HG02798 (cell line): ENCODE results near the gene STRN3.

ENCODE experiments used
- ATAC-seq: cut with Tn5 transposase; IDR thresholded peaks from one replicate; pipeline ENCODE4 v1.9.1; 2021; ENCODE audit warnings: mild to moderate bottlenecking; ENCODE audit not compliant: unreplicated experiment, poor library complexity

STRN3 gene

DNA sequence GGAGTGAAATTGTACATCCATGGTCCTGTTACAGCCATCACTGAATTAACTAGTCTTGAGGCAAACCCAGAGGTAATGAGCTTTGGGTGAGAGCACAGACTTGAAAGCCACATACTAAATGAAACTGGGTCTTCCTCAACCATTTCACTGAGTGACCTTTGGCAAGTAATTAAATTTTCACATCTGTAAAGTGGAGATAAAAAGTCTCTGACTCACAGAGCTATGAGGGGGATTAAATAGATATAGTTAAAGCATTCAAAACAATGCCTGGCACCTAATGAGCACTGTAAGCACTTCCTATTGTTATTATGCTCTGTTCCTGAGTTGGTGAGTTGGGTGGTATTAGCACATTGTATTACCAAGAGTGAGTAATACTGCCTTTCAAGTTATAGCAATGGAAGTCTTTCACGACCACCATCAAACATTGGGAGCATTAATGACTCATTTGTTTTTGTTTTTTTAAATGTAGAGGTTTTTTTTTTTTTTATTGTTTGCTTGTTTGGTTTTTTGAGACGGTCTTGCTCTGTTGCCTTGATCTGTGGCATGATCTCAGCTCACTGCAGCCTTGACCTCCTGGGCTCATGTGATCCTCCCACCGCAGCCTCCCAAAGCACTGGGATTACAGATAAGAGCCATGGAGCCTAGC is 12.5 kb upstream of the STRN3 start:
- ATAC-seq, result no peak

DNA sequence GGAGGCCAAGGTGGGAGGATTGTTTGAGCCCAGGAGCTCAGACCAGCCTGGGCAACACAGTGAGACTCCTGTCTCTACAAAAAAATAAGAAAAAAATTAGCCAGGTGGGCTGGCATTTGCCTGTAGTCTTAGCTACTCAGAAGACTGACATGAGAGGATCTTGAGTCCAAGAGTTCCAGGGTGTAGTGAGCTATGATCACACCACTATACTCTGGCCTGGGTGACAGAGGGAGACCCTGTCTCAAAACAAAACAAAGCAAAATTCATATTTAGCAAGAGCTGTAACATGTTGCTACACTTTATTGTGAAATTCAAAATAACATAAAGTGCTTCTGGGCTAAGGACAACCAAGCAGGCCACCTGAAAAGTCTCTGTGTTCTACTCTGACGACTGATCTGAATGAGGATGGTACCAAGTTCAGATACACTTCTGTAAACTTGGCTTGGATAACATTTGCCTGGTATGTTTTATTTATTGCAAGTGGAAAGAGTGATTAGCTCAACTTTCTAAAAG is 11.6 kb upstream of the STRN3 start:
- ATAC-seq, result no peak

DNA sequence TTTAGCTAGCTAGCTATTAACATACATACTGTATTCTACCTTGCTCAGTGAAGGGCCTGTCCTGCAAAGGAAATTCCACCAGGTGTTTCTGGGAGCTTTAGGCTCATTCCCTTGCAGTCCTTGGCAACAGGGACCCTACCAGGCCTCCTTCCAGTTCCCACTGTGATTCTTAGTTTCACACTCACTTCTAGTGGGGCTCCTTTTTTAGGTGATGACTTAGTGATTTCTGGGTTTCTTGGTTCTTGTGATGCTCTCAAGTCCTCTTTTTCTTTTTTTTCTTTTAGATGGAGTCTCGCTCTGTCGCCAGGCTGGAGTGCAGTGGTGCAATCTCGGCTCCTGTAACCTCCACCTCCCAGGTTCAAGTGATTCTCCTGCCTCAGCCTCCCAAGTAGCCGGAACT is 10.4 kb upstream of the STRN3 start:
- ATAC-seq, result no peak

DNA sequence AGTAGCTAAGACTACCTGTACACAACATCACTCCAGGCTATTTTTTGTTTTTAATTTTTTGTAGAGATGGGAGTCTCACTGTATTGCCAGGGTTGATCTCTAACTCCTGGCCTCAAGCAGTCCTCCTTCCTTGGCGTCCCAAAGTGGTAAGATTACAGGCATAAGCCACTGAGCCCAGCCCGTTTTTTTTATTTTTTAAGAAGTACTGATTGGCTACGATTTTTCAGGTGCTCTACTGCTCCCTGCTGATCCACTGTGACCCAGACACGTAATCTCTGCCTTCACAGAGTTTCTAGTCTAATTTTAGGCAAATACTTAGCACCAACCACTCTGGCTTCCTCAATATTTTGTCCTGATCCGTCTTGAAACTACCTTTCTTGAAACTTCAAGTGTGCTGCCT is 4.3 kb upstream of the STRN3 start:
- no peak for ATAC-seq

DNA sequence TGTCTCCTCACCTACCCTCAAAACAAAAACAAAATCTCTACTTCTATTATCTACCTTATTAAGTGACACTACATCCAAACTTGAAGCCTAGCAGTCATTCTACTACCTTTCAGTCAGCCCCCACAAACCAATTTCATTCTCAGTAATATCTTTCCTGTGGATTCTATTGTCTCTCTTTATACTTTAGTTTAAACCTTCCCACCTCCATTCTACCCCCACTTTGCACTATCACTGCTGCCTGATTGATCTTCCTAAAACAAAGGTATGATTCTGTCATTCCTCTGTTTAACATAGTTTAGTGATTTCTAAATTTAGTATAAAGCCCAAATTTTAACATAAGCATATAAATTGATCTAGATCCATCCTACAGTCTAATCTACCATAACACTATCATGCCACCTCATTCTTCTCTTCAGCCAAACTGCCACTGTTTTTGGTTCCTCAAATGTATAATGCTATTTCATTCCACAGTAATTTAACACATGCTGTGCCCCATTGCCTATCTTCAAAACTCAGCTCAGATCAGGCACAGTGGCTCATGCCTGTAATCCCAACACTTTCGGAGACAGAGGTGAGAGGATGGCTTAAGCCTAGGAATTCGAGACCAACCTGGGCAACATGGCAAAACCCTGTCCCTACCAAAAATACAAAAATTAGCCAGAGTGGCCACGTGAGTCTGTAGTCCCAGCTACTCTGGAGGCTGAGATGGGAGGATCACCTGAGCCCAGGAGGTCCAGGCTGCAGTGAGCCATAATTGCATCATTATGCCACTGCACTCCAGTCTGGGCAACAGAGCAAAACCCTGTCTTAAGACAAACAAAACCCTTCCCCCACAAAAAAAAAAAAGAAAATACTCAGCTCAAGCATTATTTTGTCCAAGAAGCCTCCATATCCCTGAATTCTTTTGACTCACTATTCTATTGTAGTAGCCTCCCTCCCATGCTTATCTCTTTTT is 3.1 kb upstream of the STRN3 start:
- no peak for ATAC-seq

DNA sequence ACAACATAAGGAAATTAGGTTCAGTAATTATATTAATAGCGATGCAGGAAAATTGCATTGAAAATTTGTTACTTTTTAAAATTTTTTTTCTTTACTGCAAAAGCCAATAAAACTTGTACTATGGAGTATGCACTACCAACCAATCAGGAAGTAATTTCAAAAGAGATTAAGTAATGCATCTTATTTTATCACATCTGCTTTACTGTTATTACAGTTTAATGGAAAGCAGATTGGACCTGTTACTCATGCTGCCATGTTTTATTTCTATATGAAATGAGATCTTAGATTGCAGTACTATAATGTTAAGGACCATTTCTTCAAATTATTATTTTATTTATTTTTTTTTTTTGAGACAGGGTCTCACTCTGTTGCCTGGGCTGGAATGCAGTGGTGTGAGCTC is 1.7 kb upstream of the STRN3 start:
- ATAC-seq, result no peak

DNA sequence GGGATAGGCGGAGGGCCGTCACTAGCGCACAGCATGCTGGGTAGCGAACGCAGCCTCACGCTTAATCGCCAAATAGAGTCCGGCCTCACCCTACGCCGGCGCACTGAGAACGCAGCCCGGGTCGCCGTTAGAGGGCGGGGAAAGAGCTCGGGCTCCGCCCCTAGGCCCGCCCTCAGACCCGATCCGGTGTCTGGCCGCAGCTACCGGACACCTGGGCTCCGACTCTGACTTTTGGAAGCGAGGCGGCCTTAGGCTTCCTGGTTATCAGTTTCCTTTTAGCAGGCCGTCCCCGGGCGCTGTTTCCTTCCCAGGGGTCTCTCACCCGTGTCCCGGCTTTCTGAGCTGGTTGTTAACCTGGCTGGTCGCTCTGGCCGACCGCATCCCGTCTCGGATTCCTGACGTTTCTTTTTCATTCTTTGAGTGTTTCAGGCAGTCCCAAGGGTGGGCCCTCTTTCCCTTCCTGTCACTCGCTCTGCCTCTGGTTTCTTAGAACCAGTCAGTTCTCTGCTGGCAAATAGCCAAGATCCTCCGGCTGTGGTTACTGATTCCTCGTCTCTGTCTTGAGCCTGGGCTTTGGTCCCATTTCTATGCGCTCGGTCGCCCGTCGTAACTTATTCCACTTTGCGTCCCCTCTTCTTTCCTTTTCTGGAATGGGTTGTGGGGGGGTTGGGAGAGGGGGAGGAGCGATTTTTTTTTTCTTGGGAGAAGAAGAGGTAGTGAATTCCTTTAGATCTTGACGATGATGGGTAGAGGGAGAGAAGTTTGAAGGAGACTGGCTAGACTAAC is 464 bp upstream of the STRN3 start:
- ATAC-seq, result peak; percentile 97

DNA sequence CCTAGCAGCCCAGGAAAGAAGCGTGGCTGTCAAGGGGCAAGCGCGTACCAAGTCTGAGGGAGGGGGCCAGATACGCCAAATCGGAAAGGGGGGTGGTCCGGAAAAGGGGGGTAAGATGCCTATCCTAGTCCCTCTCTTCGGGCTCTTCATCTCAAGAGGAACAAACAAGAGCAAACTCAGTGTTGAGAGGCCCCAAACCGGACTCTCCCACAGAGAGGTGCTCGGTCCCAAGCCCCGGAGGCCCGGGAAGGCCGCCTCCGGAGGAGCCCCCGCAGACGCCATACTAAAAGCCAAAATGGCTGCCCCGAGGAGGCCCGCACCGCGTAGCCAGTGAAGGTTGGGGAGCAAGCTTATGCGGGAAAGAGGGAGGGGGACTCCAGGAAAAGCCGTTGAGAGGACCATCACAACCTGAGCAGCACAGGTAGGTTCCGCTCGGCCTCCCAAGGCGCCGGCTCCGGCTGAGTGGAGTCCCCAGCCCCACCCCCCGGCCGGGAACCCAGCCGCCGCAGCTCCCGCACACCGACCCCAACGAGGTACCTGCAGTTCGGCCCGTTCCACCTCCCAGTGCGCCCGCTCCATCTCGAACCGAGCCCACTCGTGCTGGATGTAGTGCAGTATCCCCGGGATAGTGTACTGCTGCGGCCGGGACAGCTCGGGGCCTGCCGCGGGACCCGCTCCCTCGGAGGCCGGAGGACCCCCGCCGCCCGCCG is 657 bp downstream of the STRN3 start, which contains the start of gene AP4S1:
Gene AP4S1 (plus strand): TSS at position 283 of the 710 bp plus-strand sequence. CDS start 40,548 bp downstream, outside the sequence.
- peak; percentile 17 for ATAC-seq

DNA sequence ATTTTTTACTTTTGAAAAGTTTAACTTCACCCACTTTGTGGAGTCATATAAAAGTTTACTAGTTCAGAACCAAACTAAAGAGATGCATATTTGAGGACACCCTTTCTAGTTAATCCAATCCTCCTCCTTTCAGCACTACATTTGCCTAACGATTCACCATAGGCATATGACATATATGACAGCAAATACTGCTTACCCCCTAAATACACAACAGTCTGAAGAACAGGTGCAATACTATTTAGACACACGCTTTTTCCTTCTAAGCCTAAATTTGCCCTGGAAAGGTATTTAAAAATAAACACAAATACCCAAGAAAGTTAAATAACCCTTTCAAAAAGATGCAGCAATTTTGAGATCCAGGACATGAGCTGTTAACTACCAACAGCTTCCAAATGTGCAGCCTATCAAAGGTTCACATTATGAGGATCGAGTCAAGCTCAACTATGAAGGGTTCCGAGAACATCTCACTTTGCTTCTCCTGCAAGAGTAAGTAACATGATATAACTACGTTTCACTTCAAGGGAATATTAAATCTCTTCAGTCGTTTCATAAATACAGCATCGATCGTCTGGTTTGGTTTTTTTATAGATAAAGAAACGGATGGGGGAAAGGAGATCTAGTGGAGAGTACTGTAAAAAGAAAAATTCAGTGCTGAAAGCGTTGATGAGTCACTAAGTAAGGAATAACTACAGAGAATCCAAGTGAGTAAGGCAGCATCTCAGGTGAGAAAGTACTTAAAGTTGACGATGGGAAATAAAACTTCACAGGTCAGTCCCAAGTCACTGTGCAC is 1.4 kb downstream of the STRN3 start:
- no peak for ATAC-seq

DNA sequence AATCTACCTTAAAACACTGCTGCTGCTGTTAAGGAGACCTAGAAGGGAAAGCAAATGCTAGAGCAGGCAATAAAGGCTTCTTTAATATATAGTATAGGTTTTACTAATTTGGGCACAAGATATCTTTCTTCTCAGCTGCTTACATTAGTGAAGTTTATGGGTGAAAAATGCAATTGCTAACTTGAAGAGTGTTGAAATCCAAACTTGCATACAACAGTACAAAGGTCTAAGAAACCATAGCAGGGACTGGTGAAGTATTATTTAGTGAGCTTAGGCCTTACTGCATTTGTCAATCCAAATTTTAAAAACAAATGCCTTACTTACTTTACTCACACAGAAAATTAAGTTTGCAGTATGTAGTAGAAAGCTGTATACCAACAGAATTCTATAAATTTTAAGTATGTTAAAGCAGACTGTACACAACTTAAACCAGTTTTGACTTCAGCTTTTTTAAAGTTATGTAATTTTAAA is 2.1 kb downstream of the STRN3 start:
- ATAC-seq, result no peak

DNA sequence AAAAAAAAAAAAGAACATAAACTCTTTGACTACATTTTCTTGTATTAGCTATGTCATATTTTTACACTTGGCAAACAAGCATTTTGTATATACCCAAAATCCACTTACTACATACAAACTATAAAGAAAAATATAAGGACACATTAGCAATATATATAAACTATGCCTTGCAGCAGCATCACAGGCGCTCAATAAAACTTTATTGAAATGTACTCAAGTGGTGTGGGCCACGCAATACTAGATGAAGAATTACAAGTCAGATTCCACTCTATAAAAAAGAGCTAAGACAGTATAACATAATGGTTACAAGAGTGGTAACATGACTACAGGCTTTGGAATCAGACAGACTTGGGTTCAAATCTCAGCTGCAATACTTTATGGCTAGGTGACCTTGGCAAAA is 3.8 kb downstream of the STRN3 start:
- ATAC-seq, result no peak

DNA sequence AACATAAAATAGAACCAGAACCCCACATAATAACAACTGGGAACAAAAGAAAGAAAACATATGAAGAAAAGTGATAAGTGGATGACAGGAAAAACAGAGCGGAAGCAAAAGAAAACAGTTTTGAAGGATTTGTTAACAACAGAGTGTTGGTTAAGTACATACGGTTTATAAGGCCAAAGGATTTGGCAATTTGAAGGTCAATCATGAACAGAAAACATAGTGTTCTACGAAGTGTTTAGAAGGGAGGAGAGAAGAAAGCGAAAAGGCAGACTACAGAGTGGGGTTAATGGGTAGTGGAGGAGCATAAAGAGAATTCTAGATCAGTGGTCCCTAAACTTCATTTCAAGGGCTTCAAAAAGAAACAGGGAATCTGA is 4.6 kb downstream of the STRN3 start:
- no peak for ATAC-seq

DNA sequence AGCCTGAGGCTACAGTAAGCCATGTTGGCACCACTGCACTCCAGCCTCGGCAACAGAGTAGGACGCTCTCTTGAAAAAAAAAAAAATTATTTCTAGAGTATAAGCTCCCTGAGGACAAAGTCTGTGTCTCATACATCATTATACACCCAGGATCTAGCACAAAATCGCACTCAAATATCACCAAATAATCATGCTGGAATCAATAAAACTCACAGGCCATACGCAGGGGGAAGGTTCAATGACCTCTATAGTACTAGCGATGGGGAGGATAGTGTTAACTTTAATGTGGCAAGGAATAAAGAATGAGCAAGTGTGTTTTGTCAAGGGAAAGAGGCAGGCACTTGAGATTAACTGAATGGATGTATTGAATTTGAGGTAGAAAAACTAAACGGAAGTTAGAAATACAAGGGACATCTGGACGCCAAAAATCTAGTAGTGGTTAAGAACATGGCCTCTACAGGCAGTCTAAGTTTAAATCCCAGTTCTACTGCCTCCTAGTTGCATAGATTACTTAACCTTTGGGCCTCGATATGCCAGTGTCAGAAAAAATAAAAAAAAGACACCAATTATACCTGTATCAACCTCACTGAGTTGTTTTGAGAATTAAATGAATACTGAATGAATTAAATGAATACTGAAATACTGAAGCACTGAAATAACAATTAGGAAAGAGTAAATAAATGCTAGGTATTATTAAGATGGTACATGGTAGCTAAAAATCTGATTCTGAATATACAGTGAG is 5.2 kb downstream of the STRN3 start:
- ATAC-seq, result no peak

DNA sequence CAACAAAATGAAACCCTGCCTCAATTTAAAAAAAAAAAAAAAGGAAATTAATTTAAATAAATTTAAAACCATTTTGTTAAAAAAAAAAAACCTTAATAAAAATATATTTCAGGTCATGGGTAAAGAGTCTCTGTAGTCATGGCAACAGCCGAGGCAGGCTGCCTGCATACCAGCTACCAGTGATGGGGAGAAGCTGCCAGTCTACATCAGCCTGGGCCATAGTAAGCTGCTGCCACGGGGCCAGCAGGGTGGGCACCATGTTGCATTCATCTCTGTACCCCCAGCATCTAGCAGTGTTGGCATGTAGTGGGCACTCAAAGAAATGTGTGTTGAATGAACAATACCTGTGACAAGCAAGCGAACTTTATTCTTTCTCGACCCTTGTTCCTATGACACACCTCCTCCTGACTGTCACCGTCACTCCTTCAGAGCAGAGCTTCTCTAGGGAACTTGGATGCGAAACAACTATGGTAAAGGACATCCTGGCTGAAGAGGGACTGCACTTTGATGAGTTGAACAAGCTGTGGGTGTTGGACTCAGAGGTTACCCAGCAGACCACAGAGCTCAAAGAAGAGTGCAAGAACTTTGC is 8.0 kb downstream of the STRN3 start:
- ATAC-seq, result no peak

DNA sequence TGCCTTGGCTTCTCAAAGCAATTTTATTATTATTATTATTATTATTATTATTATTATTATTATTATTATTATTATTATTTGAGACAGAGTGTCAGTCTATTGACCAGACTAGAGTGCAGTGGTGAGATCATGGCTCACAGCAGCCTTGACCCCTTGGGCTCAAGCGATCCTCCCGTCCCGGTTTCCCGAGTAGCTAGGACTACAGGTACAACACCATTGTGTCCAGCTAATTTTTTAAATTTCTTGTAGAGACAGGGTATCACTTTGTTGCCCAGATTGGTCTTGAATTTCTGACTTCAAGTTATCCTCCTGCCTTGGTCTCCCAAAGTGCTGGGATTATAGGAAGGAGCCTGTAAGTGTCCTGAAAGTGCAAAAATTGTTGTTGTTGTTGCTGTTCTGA is 12.3 kb downstream of the STRN3 start:
- no peak for ATAC-seq

DNA sequence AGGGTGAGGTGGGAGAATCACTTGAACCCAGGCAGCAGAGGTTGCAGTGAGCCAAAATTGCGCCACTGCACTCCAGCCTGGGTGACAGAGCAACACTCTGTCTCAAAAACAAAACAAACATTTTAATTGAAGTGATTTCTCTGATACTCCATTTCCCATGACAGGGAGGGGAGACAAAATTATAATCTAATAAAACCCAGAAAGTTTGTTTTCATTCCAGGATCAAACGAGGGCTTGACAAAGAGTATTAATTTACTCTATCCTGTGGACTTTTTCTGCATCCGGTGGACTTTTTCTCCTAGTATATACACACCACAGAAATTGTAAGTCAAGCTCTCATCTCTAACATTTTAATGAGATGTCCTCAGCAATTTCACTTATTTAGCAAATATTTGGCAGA is 15.2 kb downstream of the STRN3 start:
- no peak for ATAC-seq

DNA sequence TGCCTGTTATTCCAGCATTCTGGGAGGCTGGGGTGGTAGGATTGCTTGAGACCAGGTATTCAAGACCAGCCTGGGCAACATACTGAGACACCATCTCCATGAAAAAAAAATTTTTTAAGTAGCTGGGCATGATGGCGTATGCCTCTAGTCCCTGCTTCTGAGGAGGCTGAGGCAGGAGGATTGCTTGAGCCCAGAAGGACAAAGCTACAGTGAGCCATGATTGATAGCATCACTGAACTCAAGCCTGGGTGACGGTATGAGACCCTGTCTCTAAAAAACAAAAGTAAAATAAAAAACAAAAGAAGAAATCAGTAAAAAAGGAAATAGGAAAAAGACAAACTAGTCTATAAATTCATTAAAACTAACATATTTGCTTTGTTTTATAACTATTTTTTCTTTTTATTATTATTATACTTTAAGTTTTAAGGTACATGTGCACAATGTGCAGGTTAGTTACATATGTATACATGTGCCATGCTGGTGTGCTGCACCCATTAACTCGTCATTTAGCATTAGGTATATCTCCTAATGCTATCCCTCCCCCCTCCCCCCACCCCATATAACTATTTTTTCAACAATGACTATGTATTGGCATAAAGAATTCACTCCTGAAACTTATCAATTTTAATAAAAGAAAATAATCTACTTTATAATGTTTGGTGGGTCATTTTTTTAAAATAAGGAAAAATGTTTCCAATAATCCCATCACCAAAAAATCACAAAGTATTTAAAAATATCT is 16.2 kb downstream of the STRN3 start:
- no peak for ATAC-seq
